Measurements from ENCODE around the gene FBXO36. TPM values are rescaled to one million over a fixed set of nuclear protein-coding genes. Genes with fewer than 3 reads are reported as not detected.
A peak's percentile ranks its signal among the peaks of the same experiment; 100 is the strongest.

The FBXO36 gene, protein sequence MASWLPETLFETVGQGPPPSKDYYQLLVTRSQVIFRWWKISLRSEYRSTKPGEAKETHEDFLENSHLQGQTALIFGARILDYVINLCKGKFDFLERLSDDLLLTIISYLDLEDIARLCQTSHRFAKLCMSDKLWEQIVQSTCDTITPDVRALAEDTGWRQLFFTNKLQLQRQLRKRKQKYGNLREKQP
- total RNA-seq = 0.71 and 0.77 TPM in 2 replicates

DNA sequence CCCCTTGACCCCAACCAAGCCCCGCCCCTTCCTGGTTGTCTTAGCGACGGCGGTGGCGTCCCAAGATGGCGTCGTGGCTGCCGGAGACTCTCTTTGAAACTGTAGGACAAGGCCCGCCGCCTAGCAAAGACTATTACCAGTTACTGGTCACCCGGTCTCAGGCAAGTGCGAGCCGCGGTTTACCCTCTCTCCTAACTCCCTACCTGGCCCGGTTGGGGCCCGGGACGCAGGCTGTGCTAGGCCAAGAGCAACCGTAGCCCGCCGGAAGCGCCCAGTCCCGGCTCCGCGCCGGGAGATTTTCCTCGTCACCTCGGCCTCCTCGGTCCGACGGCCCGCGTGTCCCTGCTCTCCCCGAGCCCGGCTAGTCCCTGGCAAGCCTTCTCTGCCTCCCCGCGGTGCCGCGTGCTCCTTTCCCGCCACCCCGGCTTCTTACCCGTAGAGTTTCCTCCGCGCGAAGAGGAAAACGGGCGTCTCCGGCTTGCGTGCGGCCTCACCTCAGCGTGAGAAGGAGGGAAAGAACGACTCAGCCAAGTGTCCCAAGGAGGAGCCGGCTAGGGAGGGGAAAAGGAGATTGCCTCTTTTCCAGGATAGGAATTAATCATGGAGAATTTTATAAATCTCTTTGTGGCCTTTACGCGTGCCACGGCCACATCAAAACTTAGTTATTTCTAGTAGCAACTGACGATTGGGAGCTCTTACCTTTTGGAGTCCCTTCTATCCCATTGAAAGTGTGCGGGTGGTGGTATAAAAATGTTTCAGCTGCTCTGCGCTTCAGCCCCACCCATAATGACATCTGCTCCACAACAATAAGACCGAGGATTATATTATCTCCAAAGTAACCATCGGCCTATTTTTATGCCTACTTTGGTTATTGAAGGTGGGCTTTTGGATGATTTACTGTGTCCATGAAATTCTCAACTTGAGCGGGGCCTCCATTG lies at the start of gene FBXO36:
FBXO36 (plus strand) TSS at position 55 of the 938 bp plus-strand sequence; CDS start at position 66, 11 bp downstream.
- H3K9me3 Mint-ChIP-seq = no peaks in the 10 kb centered on the region

GRCh38 chr2:229873123-229873581 lies 49.2 kb upstream of the FBXO36 start:
- Mint-ChIP-seq H3K4me1 (peaks cover 23% of the 10 kb centered on the region), H3K9me3 (no peaks in the 10 kb centered on the region), H3K36me3 (ENCODE audit: low read depth) (peaks cover 54% of the 10 kb centered on the region), H3K27me3 (no peaks in the 10 kb centered on the region), H3K27ac (peak overlapping the region; percentile 21), H3K4me3 (peak overlapping the region; percentile 9)
- no peak for DNase-seq
- intact Hi-C loops (cut with micrococcal nuclease) = no loop called here

More for the DNA sequence above, at the start of gene FBXO36:
- peak within 1 kb of the TSS; percentile 99 for H3K27ac Mint-ChIP-seq
- H3K27me3 Mint-ChIP-seq = no peaks in the 10 kb centered on the region
- peak within 1 kb of the TSS; percentile 100 for H3K4me3 Mint-ChIP-seq
- DNase-seq = peak; percentile 97
- peaks cover 29% of the 10 kb centered on the region for H3K36me3 Mint-ChIP-seq (ENCODE audit: low read depth)
- intact Hi-C loops (cut with micrococcal nuclease) = loop anchor here (1.0 to 10.0 kb wide), 4 partner anchors 12 to 492 kb away; partner anchors contain the start of gene SP100
- peaks cover 34% of the 10 kb centered on the region for H3K4me1 Mint-ChIP-seq

DNA sequence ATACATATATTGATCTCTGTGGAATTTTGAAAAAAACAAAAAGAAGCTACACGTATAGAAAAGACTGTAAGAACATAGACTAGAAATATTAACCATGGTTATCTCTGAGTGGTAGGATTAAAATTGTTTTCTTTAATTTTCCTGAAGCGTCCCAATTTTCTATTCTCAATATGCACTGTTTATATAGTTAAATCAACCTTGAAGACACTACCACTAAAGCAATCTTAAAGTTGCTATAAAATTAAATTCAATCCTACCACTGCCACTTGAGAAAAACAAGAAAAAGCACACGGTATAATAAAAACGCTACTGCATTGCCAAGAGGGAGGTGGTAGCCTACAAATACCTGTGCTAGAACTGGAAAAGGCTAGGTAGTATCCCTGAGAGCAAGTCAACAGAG lies 47.7 kb upstream of the FBXO36 start:
- Mint-ChIP-seq H3K27me3 (no peaks in the 10 kb centered on the region), H3K36me3 (ENCODE audit: low read depth) (peaks cover 56% of the 10 kb centered on the region), H3K4me1 (peaks cover 20% of the 10 kb centered on the region)

GRCh38 chr2:229875549-229875948 lies 46.8 kb upstream of the FBXO36 start:
- H3K27ac Mint-ChIP-seq = no peak overlapping the region
- peaks cover 14% of the 10 kb centered on the region for H3K4me1 Mint-ChIP-seq
- no peaks in the 10 kb centered on the region for H3K9me3 Mint-ChIP-seq
- intact Hi-C loops (cut with micrococcal nuclease) = no loop called here
- no peak for DNase-seq
- H3K4me3 Mint-ChIP-seq = no peak overlapping the region
- peaks cover 55% of the 10 kb centered on the region for H3K36me3 Mint-ChIP-seq (ENCODE audit: low read depth)
- H3K27me3 Mint-ChIP-seq = no peaks in the 10 kb centered on the region

More for the DNA sequence above, 47.7 kb upstream of the FBXO36 start:
- Mint-ChIP-seq H3K4me3 (no peak overlapping the region), H3K27ac (no peak overlapping the region), H3K9me3 (no peaks in the 10 kb centered on the region)
- intact Hi-C loops (cut with micrococcal nuclease) = no loop called here
- no peak for DNase-seq

GRCh38 chr2:229879191-229879950 lies 42.9 kb upstream of the FBXO36 start:
- Mint-ChIP-seq H3K27ac (no peak overlapping the region), H3K4me3 (no peak overlapping the region), H3K9me3 (no peaks in the 10 kb centered on the region), H3K36me3 (ENCODE audit: low read depth) (peaks cover 42% of the 10 kb centered on the region), H3K4me1 (peaks cover 9% of the 10 kb centered on the region), H3K27me3 (no peaks in the 10 kb centered on the region)
- DNase-seq = no peak
- intact Hi-C loops (cut with micrococcal nuclease) = no loop called here

DNA sequence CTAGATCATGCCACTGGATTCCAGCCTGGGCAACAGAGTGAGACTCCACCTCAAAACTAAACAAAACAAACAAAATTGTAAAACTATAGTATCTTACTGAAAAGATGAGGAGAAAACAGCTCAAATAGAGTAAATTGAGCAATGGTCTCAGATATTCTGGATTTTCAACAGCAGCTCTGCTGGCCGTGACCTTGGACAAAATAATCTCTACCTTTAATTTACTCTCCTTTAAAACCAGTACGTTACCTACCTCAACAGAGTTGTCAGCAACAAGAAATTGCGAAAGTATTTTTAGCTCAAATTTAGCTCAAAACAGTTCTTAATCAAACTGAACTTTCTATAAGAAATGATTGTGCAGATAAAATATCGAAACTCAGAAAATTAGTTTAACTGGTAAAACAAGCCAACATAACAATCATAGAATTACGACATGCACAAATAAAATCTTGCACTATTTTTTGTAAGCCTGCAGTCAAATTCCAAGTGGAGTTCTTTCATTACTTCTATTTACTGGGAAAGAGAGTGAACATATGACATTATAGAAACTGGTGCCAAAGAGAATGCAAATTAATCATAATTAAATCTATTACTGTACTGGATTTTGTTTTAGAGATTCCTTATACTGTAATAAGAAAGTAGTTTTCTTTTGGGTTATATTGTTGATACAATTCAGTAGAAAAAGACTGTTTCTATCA lies 41.3 kb upstream of the FBXO36 start:
- no peak for DNase-seq
- intact Hi-C loops (cut with micrococcal nuclease) = no loop called here
- peaks cover 27% of the 10 kb centered on the region for H3K36me3 Mint-ChIP-seq (ENCODE audit: low read depth)
- no peak overlapping the region for H3K4me3 Mint-ChIP-seq
- H3K9me3 Mint-ChIP-seq = no peaks in the 10 kb centered on the region
- no peaks in the 10 kb centered on the region for H3K27me3 Mint-ChIP-seq
- H3K27ac Mint-ChIP-seq = no peak overlapping the region
- peaks cover 6% of the 10 kb centered on the region for H3K4me1 Mint-ChIP-seq

DNA sequence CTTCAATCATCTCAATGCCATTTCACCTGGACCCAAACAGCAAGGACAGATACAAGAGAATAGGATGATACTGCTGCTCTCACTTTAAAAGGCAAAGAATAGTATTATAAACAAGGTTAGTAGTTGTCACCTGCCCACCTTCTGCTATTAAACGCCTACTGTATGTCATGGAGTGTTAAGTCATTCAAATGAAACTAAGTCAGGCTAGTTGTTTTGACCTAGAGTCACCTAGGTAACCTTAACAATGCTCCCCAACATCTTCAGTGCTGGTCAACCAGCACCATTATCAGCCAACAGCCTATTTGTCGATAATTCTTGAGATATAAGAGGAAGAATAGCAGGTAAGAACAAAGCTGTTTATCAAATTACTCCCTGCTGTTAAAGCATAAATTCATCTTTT lies 39.7 kb upstream of the FBXO36 start:
- Mint-ChIP-seq H3K9me3 (no peaks in the 10 kb centered on the region), H3K4me3 (no peak overlapping the region), H3K36me3 (ENCODE audit: low read depth) (peaks cover 28% of the 10 kb centered on the region), H3K4me1 (peaks cover 9% of the 10 kb centered on the region), H3K27me3 (no peaks in the 10 kb centered on the region), H3K27ac (no peak overlapping the region)
- intact Hi-C loops (cut with micrococcal nuclease) = no loop called here
- no peak for DNase-seq

GRCh38 chr2:229884775-229885699 lies 37.3 kb upstream of the FBXO36 start:
- intact Hi-C loops (cut with micrococcal nuclease) = no loop called here
- no peaks in the 10 kb centered on the region for H3K9me3 Mint-ChIP-seq
- no peak overlapping the region for H3K4me3 Mint-ChIP-seq
- H3K36me3 Mint-ChIP-seq (ENCODE audit: low read depth) = peaks cover 12% of the 10 kb centered on the region
- no peak overlapping the region for H3K27ac Mint-ChIP-seq
- H3K27me3 Mint-ChIP-seq = no peaks in the 10 kb centered on the region
- no peak for DNase-seq
- peaks cover 12% of the 10 kb centered on the region for H3K4me1 Mint-ChIP-seq

DNA sequence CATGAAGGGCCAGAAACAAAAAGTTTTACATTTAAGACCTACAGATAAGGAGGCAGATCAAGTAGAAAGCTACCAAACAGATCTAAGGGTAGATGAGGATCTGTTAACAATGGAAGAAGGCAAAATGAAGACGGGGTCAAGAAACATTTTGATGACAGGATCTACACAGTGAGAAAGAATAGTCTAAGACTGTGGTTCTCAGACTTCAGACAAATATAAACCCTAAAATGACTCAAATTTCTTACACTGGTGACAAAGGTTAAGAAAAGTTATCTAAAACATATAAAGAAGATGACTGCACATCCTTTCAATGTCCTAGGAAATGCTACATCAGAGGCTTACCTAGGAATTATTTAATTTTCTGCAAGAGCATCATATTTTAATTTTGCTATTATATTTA lies 34.9 kb upstream of the FBXO36 start:
- intact Hi-C loops (cut with micrococcal nuclease) = no loop called here
- H3K27me3 Mint-ChIP-seq = no peaks in the 10 kb centered on the region
- no peak overlapping the region for H3K4me3 Mint-ChIP-seq
- DNase-seq = no peak
- peaks cover 14% of the 10 kb centered on the region for H3K36me3 Mint-ChIP-seq (ENCODE audit: low read depth)
- peaks cover 17% of the 10 kb centered on the region for H3K4me1 Mint-ChIP-seq
- no peaks in the 10 kb centered on the region for H3K9me3 Mint-ChIP-seq
- H3K27ac Mint-ChIP-seq = no peak overlapping the region

GRCh38 chr2:229888031-229888430 lies 34.3 kb upstream of the FBXO36 start:
- no peak for DNase-seq
- H3K27ac Mint-ChIP-seq = no peak overlapping the region
- H3K36me3 Mint-ChIP-seq (ENCODE audit: low read depth) = peaks cover 14% of the 10 kb centered on the region
- intact Hi-C loops (cut with micrococcal nuclease) = no loop called here
- no peaks in the 10 kb centered on the region for H3K27me3 Mint-ChIP-seq
- H3K4me3 Mint-ChIP-seq = no peak overlapping the region
- no peaks in the 10 kb centered on the region for H3K9me3 Mint-ChIP-seq
- H3K4me1 Mint-ChIP-seq = peaks cover 16% of the 10 kb centered on the region

- no peak overlapping the region for H3K27ac Mint-ChIP-seq
- no peak overlapping the region for H3K4me3 Mint-ChIP-seq
- peaks cover 20% of the 10 kb centered on the region for H3K4me1 Mint-ChIP-seq
- no peak for DNase-seq
- no peaks in the 10 kb centered on the region for H3K27me3 Mint-ChIP-seq
- no peaks in the 10 kb centered on the region for H3K9me3 Mint-ChIP-seq
- H3K36me3 Mint-ChIP-seq (ENCODE audit: low read depth) = peaks cover 19% of the 10 kb centered on the region
- intact Hi-C loops (cut with micrococcal nuclease) = no loop called here
Observed at GRCh38 chr2:229889023-229889422, 33.3 kb upstream of the FBXO36 start.

- no peak overlapping the region for H3K27ac Mint-ChIP-seq
- no peaks in the 10 kb centered on the region for H3K27me3 Mint-ChIP-seq
- peaks cover 33% of the 10 kb centered on the region for H3K4me1 Mint-ChIP-seq
Observed at GRCh38 chr2:229896857-229897256, 25.4 kb upstream of the FBXO36 start.

More at GRCh38 chr2:229896857-229897256, 25.4 kb upstream of the FBXO36 start:
- Mint-ChIP-seq H3K36me3 (ENCODE audit: low read depth) (peaks cover 21% of the 10 kb centered on the region), H3K4me3 (no peak overlapping the region), H3K9me3 (no peaks in the 10 kb centered on the region)
- DNase-seq = no peak
- intact Hi-C loops (cut with micrococcal nuclease) = no loop called here
